K562 (cell line): ENCODE results near the gene ENTPD3. TPM values are rescaled to one million over a fixed set of nuclear protein-coding genes. Genes with fewer than 3 reads are reported as not detected.

Experiments used
- ATAC-seq: fragments of 200-7000 bp; cut with Tn5 transposase; 3 replicates; pipeline ENCODE4 v1.9.1; 2020; ENCODE audit warnings: moderate library complexity
- BruUV-seq: library from RNA; stranded (reverse); fragments of 400-500 nt; replicated peaks from 2 replicates; lab custom pipeline; 2021; lab: Mats Ljungman, UMichigan
- CTCF ChIA-PET: fragments of 300-600 bp; formaldehyde crosslinking; extraction: SDS; loops from one replicate; lab custom pipeline; 2021; ENCODE audit warnings: low intra/inter-chr PET ratio; lab: Yijun Ruan, JAX
- POLR2A ChIA-PET: fragments of 300-600, 350-650 bp; sonication (Branson Sonifier 250); formaldehyde crosslinking; extraction: SDS; loops from one replicate; lab custom pipeline; 2021; ENCODE audit warnings: antibody characterized with exemption, inconsistent platforms; lab: Yijun Ruan, JAX
- DNase-seq, 4 experiments: peaks; one replicate each; pipeline versions ENCODE4 v3.0.0 to v3.0.0-alpha.2; 2011 to 2018; ENCODE audit warnings: low spot score in 3 of 4, mixed read lengths in 3 of 4; ENCODE audit errors: extremely low read depth in 1 of 4
- FAIRE-seq: peaks from 2 replicates; lab custom pipeline; 2011; peaks lifted over from hg19 to GRCh38; lab: Jason Lieb, UNC
- H2AFZ ChIP-seq: 2 replicates; pipeline ENCODE4 v1.6.0; 2011; ENCODE audit warnings: low read depth, low read length, control low read depth, inconsistent platforms
- H3K27ac ChIP-seq: fragments of 200-600 bp; 3 replicates; pipeline ENCODE4 v1.8.0; 2011; ENCODE audit warnings: low read depth, mild to moderate bottlenecking, control low read depth, inconsistent platforms, low read length, moderate library complexity, mixed read lengths; ENCODE audit errors: extremely low read depth
- H3K27me3 ChIP-seq, 2 experiments: fragments of 300-600 bp in 1 of 2; 2 replicates in 1 of 2; 3 replicates in 1 of 2; pipeline versions ENCODE4 v1.6.0 to v1.8.0; 2011; ENCODE audit warnings: inconsistent platforms in 2 of 2, low read length in 2 of 2, mild to moderate bottlenecking in 1 of 2, mixed read lengths in 1 of 2, moderate library complexity in 1 of 2; ENCODE audit not compliant: control insufficient read depth in 2 of 2, insufficient read depth in 2 of 2
- H3K36me3 ChIP-seq: fragments of 300-600 bp; 3 replicates; pipeline ENCODE4 v1.8.0; 2011; ENCODE audit warnings: mild to moderate bottlenecking, low read length, inconsistent platforms; ENCODE audit not compliant: control insufficient read depth, insufficient read depth
- H3K4me1 ChIP-seq, 2 experiments: fragments of 200-600 bp in 1 of 2; replicated peaks in 1 of 2; 2 replicates in 1 of 2; 3 replicates in 1 of 2; pipeline versions ENCODE4 v1.5.1 to v1.8.0; 2011; ENCODE audit warnings: inconsistent platforms in 2 of 2, low read length in 2 of 2, mild to moderate bottlenecking in 1 of 2, mixed read lengths in 1 of 2, moderate library complexity in 1 of 2; ENCODE audit not compliant: control insufficient read depth in 2 of 2, insufficient read depth in 2 of 2
- H3K4me2 ChIP-seq: 2 replicates; pipeline ENCODE4 v1.6.1; 2011; ENCODE audit warnings: low read length, control low read depth, inconsistent platforms, mixed read lengths; ENCODE audit not compliant: insufficient read depth
- H3K4me3 ChIP-seq: fragments of 200-600 bp; sonication (generic), shearing (Covaris generic); 2 replicates; pipeline ENCODE4 v1.5.1; 2016; ENCODE audit warnings: control low read depth, inconsistent platforms
- H3K79me2 ChIP-seq: fragments of 200-600 bp; 3 replicates; pipeline ENCODE4 v1.8.0; 2011; ENCODE audit warnings: low read length, inconsistent platforms; ENCODE audit not compliant: control insufficient read depth, insufficient read depth
- H3K9ac ChIP-seq, 2 experiments: 2 replicates each; pipeline versions ENCODE4 v1.6.0 to v1.6.1; 2011; ENCODE audit warnings: low read depth in 2 of 2, low read length in 2 of 2, control low read depth in 1 of 2, inconsistent platforms in 1 of 2, mild to moderate bottlenecking in 1 of 2, mixed read lengths in 1 of 2; ENCODE audit not compliant: insufficient read depth in 1 of 2
- H3K9me1 ChIP-seq: one replicate; pipeline ENCODE4 v1.6.0; 2011; ENCODE audit warnings: inconsistent platforms, mild to moderate bottlenecking, low read length, moderate library complexity; ENCODE audit not compliant: control insufficient read depth, insufficient read depth
- H3K9me3 ChIP-seq: replicated peaks from 2 replicates; pipeline ENCODE4 v1.5.1; 2011; ENCODE audit warnings: low read depth, low read length, inconsistent platforms; ENCODE audit not compliant: control insufficient read depth, insufficient read depth
- H4K20me1 ChIP-seq: replicated peaks from 2 replicates; pipeline ENCODE4 v1.6.1; 2011; ENCODE audit warnings: low read length, inconsistent platforms, mixed read lengths; ENCODE audit not compliant: control insufficient read depth, insufficient read depth
- CHD1 ChIP-seq: fragments of 200-600 bp; sonication (generic); IDR thresholded peaks from one replicate; pipeline ENCODE4 v1.6.1; 2012; ENCODE audit warnings: mild to moderate bottlenecking, moderate library complexity, low read length, inconsistent platforms
- EGR1 ChIP-seq: fragments of 450-650 bp; conservative IDR thresholded peaks from 2 replicates; pipeline ENCODE4 v1.6.1; 2017; ENCODE audit warnings: mild to moderate bottlenecking
- RNF2 ChIP-seq: sonication (generic); IDR thresholded peaks from 2 replicates; pipeline ENCODE4 v1.6.1; 2016
- XRCC5 ChIP-seq: fragments of 200-400 bp; formaldehyde crosslinking; IDR thresholded peaks from 2 replicates; pipeline ENCODE4 v1.6.1; 2017; ENCODE audit warnings: low read depth, mild to moderate bottlenecking, low read length
- WGBS: fragments of 100-300 bp; shearing (Covaris generic); methylation state at CpG from one replicate; pipeline ENCODE4 v1.1.6; 2016; ENCODE audit warnings: low coverage, mixed read lengths; ENCODE audit not compliant: insufficient coverage; ENCODE audit errors: missing lambda C conversion rate; 5-methylcytosine and 5-hydroxymethylcytosine counted together
- in situ Hi-C: fragments of 300-500 bp; cut with MboI; formaldehyde crosslinking; loops from 4 replicates; pipeline ENCODE4 v1.15.0; 2018; ENCODE audit warnings: inconsistent platforms, mixed read lengths
- intact Hi-C: fragments of 100-400 bp; cut with micrococcal nuclease; formaldehyde crosslinking; loops from 2 replicates; pipeline ENCODE4 v1.14.2; 2022
- polyA plus RNA-seq, 8 experiments: library from polyadenylated mRNA; depleted of rRNA in 4 of 8; stranded (reverse) in 5 of 8; unstranded in 3 of 8; fragments of >200 nt; fragmentation: Nextera tagmentation in 2 of 8; fragmentation: Illumina TruSeq in 1 of 8; extraction: Ambion mirVana in 2 of 8; extraction: Trizol in 1 of 8; gene quantifications; 2 replicates each; pipeline versions ENCODE4 v1.2.1 to v1.2.3, GENCODE V29; 2011 to 2014; ENCODE audit warnings: inconsistent platforms in 1 of 8, missing spikeins in 1 of 8
- total RNA-seq, 7 experiments: library from RNA; depleted of rRNA in 6 of 7; stranded (reverse); fragments of >200 nt in 6 of 7; fragmentation: Illumina TruSeq in 2 of 7; extraction: Trizol in 2 of 7; gene quantifications; 2 replicates each; pipeline versions ENCODE4 v1.2.1 to v1.2.3, GENCODE V29; 2011 to 2021; ENCODE audit warnings: low replicate concordance in 1 of 7
- TF ChIP-seq, protein P1 (sequence below): fragments of 200-400 bp; formaldehyde crosslinking; IDR thresholded peaks from 2 replicates; pipeline ENCODE4 v1.6.1; 2017; ENCODE audit warnings: mild to moderate bottlenecking, low read depth, low read length, moderate library complexity
- TF ChIP-seq, protein P2 (sequence below): IDR thresholded peaks from 3 replicates; pipeline ENCODE4 v1.6.1; 2011; ENCODE audit warnings: borderline replicate concordance, mild to moderate bottlenecking, moderate library complexity; ENCODE audit not compliant: insufficient read length; ENCODE audit errors: extremely low read depth

ENTPD3 gene
- total and polyA plus RNA-seq, 9 of the 15 experiments (the other 6 are each of a cell fraction or from before 2014, with no cell fraction given), result 0.23 to 2.1 (median 0.58) TPM

DNA sequence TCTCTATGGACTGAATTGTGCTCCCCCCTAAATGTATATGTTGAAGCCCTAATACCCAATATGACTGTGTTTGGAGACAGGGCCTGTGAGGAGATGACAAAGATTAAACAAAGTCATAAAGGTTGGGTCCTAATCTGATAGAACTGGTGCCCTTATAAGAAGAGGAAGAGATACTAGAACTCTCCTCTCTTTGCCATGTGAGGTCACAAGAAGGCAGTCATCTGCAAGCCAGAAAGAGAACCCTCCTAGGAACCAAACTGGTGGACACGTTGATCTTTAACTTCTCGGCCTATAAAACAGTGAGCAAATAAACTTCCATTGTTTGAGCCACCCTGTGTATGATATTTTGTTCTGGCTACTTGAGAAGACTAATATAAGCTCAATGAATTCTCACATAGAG lies 31.6 kb upstream of the ENTPD3 start:
- H3K4me3 ChIP-seq, result no peak overlapping the region
- no peaks in the 10 kb centered on the region; a peak in 2 of 5 replicates for H3K4me1 ChIP-seq
- no peak overlapping the region for H3K9ac ChIP-seq
- no peaks in the 10 kb centered on the region for H3K9me1 ChIP-seq
- BruUV-seq, result no TSS peak
- POLR2A ChIA-PET, result interaction anchor here (0.6 kb wide), 2 partner anchors 110 to 125 kb away, joined by 3 to 4 read pairs; no protein-coding TSS in a partner anchor
- H3K79me2 ChIP-seq, result no peaks in the 10 kb centered on the region
- intact Hi-C loops, result no loop called here
- H3K27me3 ChIP-seq, result no peaks in the 10 kb centered on the region
- H3K9me3 ChIP-seq, result peaks cover 2% of the 10 kb centered on the region
- in situ Hi-C loops, result no loop called here
- H3K4me2 ChIP-seq, result no peak overlapping the region
- CTCF ChIA-PET, result interaction anchor here (0.6 kb wide), 1 partner anchor 161 kb away, joined by 3 read pairs; no protein-coding TSS in a partner anchor
- no peak overlapping the region for H3K27ac ChIP-seq
- H2AFZ ChIP-seq, result peak overlapping the region; percentile 10; the same call in 1 of the 2 replicates
- H4K20me1 ChIP-seq, result no peaks in the 10 kb centered on the region
- ATAC-seq (no peak), FAIRE-seq (no peak), DNase-seq (no peak)
- no peaks in the 10 kb centered on the region for H3K36me3 ChIP-seq
- 15% methylated on average over 2 of the region's 2 CpGs for WGBS
- TF ChIP-seq RNF2 (no peak), EGR1 (no peak), CHD1 (no peak), XRCC5 (no peak)
- TF ChIP-seq, protein P1, sequence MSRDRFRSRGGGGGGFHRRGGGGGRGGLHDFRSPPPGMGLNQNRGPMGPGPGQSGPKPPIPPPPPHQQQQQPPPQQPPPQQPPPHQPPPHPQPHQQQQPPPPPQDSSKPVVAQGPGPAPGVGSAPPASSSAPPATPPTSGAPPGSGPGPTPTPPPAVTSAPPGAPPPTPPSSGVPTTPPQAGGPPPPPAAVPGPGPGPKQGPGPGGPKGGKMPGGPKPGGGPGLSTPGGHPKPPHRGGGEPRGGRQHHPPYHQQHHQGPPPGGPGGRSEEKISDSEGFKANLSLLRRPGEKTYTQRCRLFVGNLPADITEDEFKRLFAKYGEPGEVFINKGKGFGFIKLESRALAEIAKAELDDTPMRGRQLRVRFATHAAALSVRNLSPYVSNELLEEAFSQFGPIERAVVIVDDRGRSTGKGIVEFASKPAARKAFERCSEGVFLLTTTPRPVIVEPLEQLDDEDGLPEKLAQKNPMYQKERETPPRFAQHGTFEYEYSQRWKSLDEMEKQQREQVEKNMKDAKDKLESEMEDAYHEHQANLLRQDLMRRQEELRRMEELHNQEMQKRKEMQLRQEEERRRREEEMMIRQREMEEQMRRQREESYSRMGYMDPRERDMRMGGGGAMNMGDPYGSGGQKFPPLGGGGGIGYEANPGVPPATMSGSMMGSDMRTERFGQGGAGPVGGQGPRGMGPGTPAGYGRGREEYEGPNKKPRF, result no peak
- TF ChIP-seq, protein P2, sequence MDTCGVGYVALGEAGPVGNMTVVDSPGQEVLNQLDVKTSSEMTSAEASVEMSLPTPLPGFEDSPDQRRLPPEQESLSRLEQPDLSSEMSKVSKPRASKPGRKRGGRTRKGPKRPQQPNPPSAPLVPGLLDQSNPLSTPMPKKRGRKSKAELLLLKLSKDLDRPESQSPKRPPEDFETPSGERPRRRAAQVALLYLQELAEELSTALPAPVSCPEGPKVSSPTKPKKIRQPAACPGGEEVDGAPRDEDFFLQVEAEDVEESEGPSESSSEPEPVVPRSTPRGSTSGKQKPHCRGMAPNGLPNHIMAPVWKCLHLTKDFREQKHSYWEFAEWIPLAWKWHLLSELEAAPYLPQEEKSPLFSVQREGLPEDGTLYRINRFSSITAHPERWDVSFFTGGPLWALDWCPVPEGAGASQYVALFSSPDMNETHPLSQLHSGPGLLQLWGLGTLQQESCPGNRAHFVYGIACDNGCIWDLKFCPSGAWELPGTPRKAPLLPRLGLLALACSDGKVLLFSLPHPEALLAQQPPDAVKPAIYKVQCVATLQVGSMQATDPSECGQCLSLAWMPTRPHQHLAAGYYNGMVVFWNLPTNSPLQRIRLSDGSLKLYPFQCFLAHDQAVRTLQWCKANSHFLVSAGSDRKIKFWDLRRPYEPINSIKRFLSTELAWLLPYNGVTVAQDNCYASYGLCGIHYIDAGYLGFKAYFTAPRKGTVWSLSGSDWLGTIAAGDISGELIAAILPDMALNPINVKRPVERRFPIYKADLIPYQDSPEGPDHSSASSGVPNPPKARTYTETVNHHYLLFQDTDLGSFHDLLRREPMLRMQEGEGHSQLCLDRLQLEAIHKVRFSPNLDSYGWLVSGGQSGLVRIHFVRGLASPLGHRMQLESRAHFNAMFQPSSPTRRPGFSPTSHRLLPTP, result no peak
